ENCODE measurements around the gene EFCAB12.
"Not testable (repeated sequence)": the region's sequence is repeated elsewhere in the genome, so short reads cannot be mapped to it uniquely, and the experiment has no call there.

The EFCAB12 gene

DNA sequence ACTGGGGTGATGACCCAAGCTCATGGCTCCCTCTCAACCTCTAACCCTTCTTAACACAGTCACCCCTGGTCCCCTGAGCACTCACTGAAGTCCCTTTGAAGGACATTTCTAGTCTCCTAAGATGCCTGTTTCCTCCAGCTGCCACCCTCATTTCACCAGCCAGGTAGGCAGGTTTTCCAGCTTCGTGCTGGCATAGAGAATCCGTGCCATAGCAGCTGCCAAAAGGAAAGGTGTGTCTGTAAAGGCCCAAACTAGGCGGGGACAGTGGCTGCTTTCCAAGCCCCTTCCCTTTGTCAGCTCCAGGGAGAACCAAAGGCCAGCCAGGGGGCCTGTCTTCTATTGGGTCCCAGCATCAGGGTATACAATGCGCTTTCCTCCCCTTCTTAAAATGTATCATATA is 36.9 kb downstream of the EFCAB12 start:
- not testable (repeated sequence) for DNase-seq

DNA sequence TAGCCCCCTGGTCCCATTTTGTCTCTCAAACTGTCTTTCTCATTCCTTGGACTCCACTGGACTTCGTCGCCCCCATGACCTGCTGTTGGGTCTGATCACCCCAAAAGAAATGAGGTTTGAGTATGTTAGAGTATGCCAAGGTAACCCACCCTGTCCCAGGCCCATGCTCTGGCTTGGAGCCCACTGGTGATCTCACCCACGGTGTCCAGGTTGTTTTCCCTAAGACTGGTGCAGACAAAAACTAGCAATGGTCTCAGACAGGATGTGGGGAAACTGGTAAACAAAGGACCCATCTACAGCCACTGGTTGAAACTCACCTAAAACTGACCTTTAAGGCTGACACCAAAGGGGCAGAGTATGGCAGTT is 38.9 kb downstream of the EFCAB12 start:
- no peak for DNase-seq

DNA sequence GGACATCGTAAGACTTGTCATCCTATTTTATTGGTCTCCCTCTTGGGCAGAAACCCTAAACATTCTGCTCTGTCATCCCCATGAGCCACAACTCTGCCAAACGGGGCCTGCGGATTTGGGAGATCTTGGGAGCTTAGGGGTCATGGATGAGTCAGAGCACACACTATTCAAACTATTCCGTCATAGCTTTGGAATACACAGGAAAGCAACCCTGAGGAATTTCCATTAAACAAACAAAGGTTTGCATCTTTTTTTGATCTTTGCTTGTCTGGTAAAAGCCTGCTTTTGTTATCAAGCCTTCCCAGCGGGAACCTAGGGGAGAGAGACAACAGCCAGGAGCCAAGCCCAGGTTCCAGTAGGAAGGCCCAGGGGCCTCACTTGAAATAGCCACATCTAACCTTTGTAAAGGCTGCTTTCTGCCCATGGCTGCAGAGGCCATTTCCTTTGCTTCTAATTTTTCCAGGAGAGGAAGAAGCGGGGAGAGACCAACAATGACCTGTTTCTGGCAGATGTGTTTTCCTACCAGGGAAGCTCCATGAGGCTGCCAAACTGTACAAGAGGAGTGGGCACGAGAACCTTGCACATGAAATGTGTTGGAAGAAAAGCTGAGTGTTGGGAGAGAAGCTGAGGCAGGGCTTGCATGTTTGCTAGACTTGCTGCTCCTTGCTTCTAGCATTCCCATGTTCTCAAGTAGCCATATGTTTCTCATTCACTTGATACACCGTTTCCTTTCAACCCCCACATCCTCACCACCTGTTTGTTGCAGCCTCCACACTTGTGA is 39.5 kb downstream of the EFCAB12 start:
- not testable (repeated sequence) for DNase-seq

DNA sequence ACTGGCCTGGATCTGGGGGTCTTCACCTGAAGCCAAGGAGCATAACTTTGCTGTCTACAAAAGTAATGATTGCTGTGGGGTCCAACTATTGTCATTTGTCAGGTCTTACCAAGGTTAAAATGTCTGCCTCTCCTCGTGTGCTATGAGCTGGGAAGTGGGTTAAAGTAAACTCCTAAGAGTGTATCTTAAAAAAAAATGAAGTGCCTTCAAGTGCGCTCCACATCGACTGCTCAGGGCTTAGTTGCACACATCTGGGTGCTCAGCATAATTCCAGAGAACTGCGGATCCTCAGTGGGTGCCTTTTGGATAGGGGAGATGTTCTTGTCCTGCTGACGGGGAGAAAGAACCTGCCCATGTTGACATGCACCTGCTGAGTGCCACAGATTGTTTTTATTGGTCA is 40.9 kb downstream of the EFCAB12 start:
- DNase-seq: no peak

DNA sequence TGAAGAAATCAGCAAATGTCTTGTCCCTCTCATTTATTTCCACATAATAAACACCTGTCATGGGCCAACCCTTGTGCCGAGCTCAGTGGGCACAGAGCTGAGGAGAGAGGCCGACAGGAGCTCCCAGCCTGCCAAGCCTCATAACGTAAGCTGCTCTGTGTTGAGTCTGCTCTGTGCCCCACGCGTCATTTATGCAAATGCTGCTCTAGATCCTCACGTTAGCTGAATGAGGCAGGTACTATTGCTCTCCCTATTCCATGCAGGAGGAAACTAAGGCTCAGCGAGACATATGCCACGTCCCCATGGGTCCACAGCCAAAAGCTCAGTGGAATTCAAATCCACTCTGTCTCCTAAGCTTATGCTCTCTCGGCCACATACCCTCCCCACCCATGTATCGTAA is 41.5 kb downstream of the EFCAB12 start:
- no peak for DNase-seq

DNA sequence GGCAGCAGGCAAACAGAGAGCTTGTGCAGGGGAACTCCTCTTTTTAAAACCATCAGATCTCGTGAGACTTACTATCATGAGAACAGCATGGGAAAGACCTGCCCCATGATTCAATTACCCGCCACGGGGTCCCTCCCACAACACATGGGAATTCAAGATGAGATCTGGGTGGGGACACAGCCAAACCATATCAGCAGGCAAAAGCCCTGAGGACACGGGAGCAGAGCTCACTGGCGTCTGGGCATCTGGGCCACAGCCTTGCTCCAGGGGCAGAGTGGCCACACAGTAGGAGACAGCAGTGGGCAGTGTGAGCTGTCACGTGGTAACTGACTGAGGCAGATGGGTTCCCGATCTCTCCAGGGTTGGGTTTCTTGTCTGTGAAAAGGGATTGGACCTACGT is 42.9 kb downstream of the EFCAB12 start:
- DNase-seq: not testable (repeated sequence)

DNA sequence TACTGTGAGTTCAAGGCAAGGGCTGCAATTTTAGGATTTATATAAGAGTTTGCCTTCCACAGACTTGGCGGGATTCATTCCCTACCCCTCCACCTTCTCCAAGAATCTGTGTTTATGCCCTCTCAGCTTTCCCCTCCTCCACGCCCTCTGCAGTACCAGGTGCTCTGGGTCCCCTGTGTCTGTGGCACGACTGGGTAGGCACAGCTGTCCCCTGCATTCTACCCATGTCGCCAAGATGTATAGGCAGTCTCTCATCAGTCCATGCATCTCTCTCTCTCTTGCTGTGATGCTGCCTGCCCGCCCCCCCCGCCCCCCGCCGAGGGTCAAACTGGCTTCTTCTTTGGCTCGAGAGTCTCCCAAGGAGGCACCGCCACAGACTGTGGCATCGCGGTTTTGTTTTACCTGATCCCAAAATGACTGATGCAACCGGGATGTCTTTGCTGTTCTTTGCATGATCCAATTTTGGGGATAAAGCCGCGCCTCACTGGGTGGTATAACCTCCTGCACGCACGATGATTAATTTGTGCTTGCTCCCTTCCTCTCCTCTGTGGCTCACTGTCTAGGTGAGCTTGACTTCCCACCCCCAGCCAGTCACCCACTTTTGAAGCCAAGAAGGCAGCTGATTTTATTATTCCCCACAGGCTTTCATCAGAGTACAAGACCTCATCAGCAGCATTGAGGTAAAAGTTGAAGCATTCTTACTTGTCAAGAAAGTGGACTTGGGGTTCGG is 43.7 kb downstream of the EFCAB12 start:
- no peak for DNase-seq

DNA sequence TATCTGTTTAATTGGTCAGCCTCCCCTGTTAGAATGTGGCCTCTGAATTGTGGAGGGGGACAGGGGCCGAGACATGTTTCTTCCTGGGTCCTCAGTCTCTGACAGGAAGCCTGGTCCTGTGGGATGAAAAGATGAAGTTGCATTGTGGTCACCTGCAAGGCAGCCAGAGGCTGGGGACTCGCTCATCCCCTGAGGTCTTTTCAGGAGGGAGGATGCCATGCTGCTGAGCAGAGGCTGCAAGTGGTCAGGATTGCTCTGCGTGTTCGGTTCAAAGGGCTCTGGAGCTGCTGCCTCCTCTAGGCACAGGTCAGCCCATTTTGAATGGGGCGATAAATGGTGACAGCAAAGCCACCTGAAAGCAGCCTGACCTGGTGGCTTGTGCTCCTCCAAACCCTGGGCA is 44.3 kb downstream of the EFCAB12 start:
- DNase-seq: not testable (repeated sequence)

DNA sequence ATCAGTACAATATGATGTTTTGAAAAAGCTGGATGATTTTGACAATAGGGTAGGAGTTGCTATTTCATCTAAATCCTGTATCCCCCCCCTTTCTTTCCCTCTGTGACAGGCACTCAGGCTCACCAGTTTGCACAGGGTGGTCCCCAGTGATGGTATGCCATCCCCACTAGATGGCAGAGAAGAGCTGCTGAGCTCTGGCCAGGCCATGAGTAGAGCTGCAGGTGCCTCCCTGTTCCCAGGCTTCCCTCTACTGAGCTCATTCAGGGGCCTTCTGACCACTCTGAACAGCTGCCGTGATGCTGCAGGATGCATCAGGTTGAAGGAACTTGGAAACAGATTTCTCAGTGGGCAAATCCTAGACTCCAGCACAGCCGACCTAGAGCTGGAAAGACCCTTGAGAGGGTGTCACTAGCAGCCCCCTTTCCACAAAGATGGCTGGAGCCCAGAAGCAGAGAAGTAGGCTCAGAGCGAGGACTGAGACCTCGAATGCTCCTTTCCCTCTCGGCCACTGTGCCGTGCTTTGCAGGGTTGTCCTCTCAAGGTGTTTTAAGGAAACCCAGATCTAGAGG is 45.1 kb downstream of the EFCAB12 start:
- no peak for DNase-seq

DNA sequence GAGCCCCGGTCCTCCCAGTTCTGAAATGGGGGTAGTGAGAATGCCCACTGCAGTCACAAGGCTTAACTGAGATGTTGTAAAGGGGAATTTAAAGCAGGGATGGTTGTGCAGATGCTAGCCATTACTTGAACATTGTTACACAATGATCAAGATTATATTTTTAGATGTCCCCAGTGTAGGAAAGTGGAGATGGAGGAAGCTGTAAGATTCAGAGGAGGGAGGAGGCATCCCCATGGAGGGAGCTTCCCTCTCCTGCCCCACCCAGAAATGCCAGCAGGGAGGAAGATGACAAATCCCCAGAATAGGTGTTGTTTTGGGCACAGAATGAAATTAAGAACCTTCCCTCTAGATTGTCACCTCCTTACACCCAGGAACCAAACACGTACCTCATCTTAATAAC is 46.1 kb downstream of the EFCAB12 start:
- no peak for DNase-seq

DNA sequence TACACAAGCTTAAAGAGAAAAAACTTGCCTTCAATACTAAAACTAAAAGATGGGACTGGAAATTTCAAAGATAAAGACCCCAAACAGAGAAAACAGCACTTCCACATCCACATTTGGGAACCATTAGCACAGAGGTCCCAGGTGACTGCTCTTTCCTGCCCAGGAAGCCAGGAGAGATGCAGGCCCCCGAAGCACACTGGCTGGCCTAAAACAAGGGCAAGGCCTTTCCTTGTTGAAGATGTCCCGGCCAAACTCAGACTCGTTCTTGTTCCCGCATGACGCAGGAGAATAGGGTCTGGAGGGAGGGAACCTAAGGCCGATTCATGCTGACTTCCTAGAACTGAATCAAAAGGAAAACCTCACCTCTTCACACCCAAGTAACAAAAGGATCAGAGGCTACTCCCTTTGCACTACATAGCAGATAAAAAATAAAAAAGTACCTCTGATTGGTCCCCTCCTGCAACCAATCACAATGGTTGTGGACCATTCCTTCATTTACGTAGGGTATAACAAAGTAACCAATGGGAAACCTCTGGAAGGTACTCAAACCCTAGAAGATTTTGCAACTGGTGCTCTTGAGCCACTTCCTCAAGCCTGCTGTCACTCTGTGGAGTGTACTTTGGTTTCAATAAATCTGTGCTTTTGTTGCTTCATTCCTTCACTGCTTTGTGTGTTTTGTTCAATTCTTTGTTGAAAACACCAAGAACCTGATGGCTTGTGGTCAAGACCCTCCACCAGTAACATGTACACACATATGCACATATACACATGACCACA is 48.7 kb downstream of the EFCAB12 start:
- DNase-seq: no peak

DNA sequence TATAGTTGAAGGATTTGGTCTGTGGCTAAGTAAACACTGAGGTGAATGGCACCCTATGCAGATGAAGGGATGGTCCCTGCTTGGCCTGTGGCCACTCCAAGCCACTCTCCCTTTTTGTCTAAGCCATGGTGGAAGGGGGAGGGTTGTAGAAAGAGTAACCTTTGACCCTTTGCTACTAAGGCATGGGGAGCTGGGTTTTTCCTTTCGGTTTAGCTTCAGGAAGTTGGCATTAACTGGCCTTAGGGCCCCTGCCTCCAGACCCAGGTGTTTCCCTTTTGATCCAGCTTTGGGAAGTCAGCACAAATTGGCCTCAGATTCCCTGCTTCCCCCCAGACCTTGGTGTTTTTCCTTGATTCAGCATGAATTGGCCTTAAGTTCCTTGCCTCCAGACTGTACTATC is 49.5 kb downstream of the EFCAB12 start:
- DNase-seq: no peak

DNA sequence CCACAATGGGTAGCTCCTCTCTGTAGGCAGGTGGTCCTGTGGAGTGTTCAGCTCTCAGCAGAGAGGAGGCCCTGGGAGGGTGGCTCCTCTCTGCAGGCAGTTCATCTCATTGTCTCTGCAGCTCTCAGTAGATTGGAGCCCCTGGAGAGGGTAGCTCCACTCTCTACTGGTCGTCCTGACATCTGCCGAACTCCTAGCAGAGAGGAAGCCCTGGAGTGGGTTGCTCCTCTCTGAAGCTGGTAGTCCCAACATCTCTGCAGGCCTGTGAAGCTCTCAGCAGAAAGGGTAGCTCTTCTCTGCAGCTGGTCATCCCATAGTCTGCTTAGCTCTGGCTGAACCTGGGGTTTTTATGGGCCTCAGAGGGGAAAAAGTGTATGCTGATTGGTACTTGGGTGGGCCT is 50.8 kb downstream of the EFCAB12 start:
- DNase-seq: no peak

DNA sequence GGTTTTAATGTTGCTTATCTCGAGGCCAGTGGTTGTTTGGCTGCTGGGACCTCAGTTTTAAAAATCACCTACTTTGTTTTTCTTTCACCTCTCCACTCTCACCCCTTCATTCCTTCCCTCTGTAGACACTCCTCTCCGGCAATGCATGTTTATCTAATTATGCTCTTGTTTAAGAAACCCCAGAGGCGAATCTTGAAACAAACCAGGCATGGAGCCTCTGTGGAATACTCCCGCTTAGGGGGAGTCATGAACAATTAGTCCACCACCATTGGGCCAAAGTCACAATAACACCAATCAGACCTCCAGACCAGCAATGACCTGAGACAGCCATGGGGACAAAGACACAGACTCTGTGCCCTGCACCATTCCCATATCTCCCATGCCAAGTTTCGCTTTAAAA is 53.3 kb downstream of the EFCAB12 start:
- DNase-seq: no peak

DNA sequence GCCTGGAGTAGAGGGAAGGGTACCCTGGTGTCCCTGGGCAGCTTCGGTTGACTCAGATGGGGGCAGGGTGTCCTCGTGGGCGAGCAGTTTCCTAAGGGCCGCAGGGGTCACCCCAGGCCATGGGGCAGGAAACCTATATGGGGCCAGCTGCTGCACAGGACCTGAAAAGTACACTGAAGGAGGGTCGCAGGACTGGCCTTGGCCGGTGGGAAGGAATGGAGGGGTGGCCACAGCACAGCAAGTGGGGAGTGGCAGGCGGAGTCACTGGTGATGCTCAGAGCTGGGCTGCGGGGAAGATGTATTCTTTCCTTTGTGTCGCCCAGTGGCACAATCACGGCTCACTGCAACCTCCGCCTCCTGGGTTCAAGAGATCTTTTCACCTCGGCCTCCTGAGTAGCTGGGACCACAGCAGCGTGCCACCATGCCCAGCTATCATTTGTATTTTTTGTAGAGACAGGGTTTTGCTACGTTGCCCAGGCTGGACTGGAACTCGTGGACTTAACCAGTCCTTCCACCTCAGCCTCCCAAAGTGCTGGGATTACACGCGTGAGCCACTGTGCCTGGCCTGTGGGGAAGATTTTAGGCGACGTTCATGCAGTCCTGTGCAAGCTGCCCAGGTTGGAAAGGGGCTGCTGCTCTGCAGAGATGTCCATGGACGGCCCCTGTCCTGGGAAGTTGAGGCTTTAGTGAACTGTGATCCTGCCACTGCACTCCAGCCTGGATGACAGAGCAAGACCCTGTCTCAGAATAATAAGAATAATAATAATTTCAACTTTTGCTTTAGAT is 57.2 kb downstream of the EFCAB12 start:
- no peak for DNase-seq

DNA sequence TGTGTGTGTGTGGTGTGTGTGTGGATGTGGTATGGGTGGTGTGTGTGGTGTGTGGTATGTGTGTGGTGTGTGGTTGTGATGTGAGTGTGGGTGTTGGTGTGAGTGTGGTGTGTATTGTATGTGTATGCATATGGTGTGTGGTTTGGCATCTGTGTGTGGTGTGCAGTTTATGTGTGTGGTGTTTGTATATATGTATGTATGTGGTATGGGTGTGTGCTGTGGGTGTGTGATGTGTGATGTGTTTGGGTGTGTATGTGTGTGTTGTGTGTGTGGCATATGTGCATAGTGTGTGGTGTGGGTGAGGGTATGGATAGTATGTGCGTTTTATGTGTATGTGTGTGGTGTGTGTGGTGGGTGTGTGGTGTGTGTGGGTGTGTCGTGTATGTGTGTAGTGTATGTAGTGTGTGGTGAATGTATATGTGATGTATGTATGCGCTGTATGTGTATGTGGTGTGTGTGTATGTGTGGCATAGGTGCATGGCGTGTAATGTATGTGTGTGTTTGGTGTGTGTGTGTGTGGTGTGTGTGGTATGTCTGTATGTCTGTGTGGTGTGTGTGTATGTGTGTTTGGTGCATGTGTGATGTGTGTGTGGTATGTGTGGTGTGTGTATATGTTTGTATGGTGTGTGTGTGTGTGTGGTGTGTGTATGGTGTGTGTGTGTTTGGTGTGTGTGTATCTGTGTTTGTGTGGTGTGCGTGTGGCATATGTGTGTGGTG is 58.0 kb downstream of the EFCAB12 start:
- DNase-seq: no peak

DNA sequence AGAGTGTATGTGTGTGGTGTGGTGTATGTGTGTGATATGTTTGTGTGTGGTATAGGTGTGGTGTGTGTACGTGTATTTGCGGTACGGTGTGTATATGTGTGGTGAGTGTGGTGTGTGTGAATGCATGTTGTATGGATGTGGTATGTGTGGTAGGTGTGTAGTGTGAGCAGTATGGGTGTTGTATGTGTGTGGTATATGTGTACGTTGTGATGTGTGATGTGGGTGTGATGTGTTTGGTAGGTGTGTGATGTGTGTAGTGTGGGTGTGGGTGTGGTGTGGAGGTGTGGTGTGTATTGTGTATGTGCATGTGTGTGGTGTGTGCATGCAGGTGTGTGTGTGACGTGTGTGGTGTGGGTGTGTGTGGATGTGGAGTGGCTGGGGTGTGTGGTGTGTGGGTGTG is 58.7 kb downstream of the EFCAB12 start:
- no peak for DNase-seq

DNA sequence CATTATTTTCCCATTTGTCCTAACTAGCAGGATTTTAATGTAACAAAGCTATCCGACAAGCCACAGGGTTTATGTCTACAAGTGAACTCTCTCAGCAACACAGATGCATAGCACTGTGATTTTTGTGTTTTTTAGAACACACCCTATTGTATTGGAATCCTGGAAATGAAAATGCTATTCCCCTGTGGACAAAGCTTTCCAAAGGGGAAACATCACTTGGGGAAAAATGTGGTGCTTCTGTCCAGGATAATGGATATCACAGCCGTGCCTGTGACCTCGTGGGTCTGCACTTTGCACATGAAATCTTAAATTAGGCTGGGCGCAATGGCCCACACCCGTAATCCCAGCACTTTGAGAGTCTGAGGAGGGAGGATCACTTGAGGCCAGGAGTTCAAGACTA is 60.6 kb downstream of the EFCAB12 start:
- DNase-seq: no peak

DNA sequence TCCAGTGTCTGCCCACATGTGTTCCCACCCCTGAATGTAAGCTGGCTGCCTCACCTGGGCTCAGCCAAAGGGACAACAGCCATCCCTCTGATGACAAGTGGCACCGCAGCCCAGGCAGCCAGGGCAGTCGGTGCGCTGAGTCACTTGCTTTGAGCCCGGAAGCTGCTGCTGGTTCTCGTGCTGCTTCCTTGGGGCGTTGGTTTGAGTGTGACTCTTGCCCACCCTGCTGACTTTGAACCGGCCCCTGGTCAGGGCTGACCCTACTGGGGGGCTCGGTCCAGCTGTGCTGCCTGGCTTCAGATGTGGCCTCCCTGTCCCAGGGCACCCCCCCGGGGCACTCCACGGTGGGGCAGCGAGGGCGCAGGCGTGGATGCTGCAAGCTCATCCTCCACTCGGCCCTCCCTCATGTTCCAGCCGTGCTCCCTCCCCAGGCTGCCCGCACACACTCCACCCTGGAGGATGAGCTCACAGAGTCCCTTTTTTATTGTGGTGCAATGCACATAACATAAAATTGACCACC is 62.1 kb downstream of the EFCAB12 start:
- no peak for DNase-seq

DNA sequence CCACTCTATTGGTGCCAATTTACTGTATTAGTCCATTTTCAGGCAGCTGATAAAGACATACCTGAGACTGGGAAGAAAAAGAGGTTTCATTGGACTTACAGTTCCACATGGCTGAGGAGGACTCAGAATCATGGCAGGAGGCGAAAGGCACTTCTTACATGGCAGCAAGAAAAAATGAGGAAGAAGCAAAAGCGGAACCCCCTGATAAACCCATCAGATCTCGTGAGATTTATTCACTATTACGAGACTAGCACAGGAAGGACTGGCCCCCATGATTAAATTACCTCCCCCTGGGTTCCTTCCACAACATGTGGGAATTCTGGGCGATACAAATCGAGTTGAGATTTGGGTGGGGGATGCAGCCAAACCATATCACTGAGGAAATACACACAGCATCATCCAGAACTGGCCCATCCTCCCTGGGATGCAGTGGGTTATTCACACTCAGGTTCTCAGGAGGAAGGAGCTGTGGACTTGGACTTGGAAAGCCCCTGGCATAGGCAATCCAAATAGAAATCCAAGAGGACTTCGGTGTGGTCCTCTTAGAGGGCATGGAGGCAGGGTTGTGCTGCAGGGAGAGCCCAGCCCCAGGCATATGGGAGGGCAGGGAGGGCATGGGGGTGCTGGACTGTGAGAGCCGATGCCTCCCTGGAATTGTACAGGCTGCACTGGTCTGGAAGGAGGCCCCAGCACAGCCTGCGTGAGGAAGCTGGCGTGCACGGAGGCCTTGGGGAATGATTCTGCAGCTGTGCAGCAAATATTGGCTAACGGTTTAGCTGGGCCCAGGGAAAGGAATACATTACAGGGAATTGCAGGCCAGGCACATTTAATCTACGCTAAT is 62.9 kb downstream of the EFCAB12 start:
- DNase-seq: no peak

DNA sequence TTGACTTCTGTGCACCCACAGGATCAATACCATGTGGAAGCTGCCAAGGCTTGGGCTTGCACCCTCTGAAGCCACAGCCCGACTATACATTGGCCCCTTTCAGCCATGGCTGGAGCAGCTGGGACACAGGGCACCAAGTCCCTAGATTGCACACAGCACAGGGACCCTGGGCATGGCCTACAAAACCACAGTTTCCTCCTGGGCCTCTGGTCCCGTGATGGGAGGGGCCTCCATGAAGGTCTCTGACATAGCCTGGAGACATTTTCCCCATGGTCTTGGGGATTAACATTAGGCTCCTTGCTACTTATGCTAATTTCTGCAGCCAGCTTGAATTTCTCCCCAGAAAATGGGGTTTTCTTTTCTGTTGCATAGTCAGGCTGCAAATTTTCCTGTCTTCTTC is 63.6 kb downstream of the EFCAB12 start:
- not testable (repeated sequence) for DNase-seq
